H1 (cell line): ENCODE data around the gene PBX1. TPM values are rescaled to one million over a fixed set of nuclear protein-coding genes. Genes with fewer than 3 reads are reported as not detected.

Source experiments
- CTCF ChIA-PET: fragments of 300-600 bp; sonication (Branson Sonifier 250); formaldehyde crosslinking; loops from one replicate; lab custom pipeline; 2021; ENCODE audit not compliant: partially characterized antibody; lab: Charles Lee
- POLR2A ChIA-PET: fragments of 300-600 bp; sonication (Branson Sonifier 250); formaldehyde crosslinking; loops from one replicate; lab custom pipeline; 2021; ENCODE audit warnings: inconsistent platforms; ENCODE audit not compliant: partially characterized antibody; lab: Charles Lee
- DNase-seq, 2 experiments: peaks; one replicate each; pipeline versions ENCODE4 v3.0.0 to v3.0.0-alpha.2; 2010 to 2022; ENCODE audit warnings: low spot score in 2 of 2, low read depth in 1 of 2, mixed read lengths in 1 of 2
- FAIRE-seq: peaks from 2 replicates; lab custom pipeline; 2011; peaks lifted over from hg19 to GRCh38; lab: Jason Lieb, UNC
- H2AFZ ChIP-seq: 2 replicates; pipeline ENCODE4 v1.8.1; 2012; ENCODE audit warnings: low read length, inconsistent platforms
- H2AK5ac ChIP-seq: 2 replicates; pipeline ENCODE4 v1.6.1; 2013; ENCODE audit warnings: low read depth, low read length
- H2BK120ac ChIP-seq: replicated peaks from 2 replicates; pipeline ENCODE3; 2013; ENCODE audit warnings: low read depth, low read length, inconsistent platforms
- H2BK12ac ChIP-seq: 2 replicates; pipeline ENCODE4 v1.6.1; 2013; ENCODE audit warnings: low read depth, low read length
- H2BK15ac ChIP-seq: 2 replicates; pipeline ENCODE4 v1.6.1; 2013; ENCODE audit warnings: low read length
- H2BK20ac ChIP-seq: 2 replicates; pipeline ENCODE4 v1.6.1; 2013; ENCODE audit warnings: low read length
- H2BK5ac ChIP-seq: 2 replicates; pipeline ENCODE4 v1.6.1; 2013; ENCODE audit warnings: low read depth, low read length
- H3K14ac ChIP-seq: 2 replicates; pipeline ENCODE4 v1.6.1; 2013; ENCODE audit warnings: inconsistent platforms; ENCODE audit not compliant: insufficient read length
- H3K18ac ChIP-seq: 2 replicates; pipeline ENCODE4 v1.6.1; 2013; ENCODE audit warnings: low read length; ENCODE audit errors: extremely low read depth
- H3K23ac ChIP-seq: 2 replicates; pipeline ENCODE4 v1.6.1; 2013; ENCODE audit warnings: inconsistent platforms; ENCODE audit not compliant: insufficient read length
- H3K23me2 ChIP-seq: 2 replicates; pipeline ENCODE4 v1.6.1; 2013; ENCODE audit warnings: low read depth, low read length
- H3K27ac ChIP-seq: 2 replicates; pipeline ENCODE4 v1.6.1; 2011; ENCODE audit warnings: low read depth, low read length, inconsistent platforms
- H3K27me3 ChIP-seq, 4 experiments: replicated peaks in 1 of 4; 1 replicate in 1 of 4; 2 replicates in 3 of 4; pipeline versions ENCODE4 v1.6.1 to v1.8.1; 2011 to 2013; ENCODE audit warnings: low read length in 3 of 4, mild to moderate bottlenecking in 3 of 4, inconsistent platforms in 2 of 4, mixed read lengths in 2 of 4, moderate library complexity in 1 of 4; ENCODE audit not compliant: control insufficient read depth in 3 of 4, insufficient read depth in 3 of 4; ENCODE audit errors: extremely low read depth in 1 of 4
- H3K36me3 ChIP-seq, 4 experiments: 2 replicates each; pipeline versions ENCODE4 v1.6.1 to v1.8.1; 2011 to 2013; ENCODE audit warnings: mild to moderate bottlenecking in 4 of 4, low read length in 3 of 4, moderate library complexity in 2 of 4, control low read depth in 1 of 4, inconsistent platforms in 1 of 4; ENCODE audit not compliant: insufficient read depth in 4 of 4, control insufficient read depth in 2 of 4
- H3K4ac ChIP-seq: replicated peaks from 2 replicates; pipeline ENCODE3; 2013; ENCODE audit warnings: low read length, low read depth, mixed read lengths, inconsistent platforms; ENCODE audit not compliant: insufficient read length
- H3K4me1 ChIP-seq, 4 experiments: replicated peaks in 1 of 4; 1 replicate in 1 of 4; 2 replicates in 3 of 4; pipeline versions ENCODE4 v1.6.1 to v1.8.1; 2011 to 2013; ENCODE audit warnings: low read length in 3 of 4, inconsistent platforms in 2 of 4, mixed read lengths in 1 of 4; ENCODE audit not compliant: insufficient read depth in 4 of 4, control insufficient read depth in 3 of 4
- H3K4me2 ChIP-seq, 2 experiments: 2 replicates each; pipeline versions ENCODE4 v1.6.1 to v1.8.1; 2011 to 2013; ENCODE audit warnings: low read depth in 2 of 2, low read length in 2 of 2, control low read depth in 1 of 2, inconsistent platforms in 1 of 2, mild to moderate bottlenecking in 1 of 2; ENCODE audit not compliant: insufficient read depth in 1 of 2
- H3K4me3 ChIP-seq, 4 experiments: fragments of 200-600, 300-600 bp in 1 of 4; sonication (generic), shearing (Covaris generic), sonication (Bioruptor Twin) in 1 of 4; 2 replicates each; pipeline versions ENCODE4 v1.5.1 to v1.8.1; 2011 to 2016; ENCODE audit warnings: low read length in 4 of 4, low read depth in 3 of 4, control low read depth in 2 of 4, inconsistent platforms in 2 of 4, mild to moderate bottlenecking in 2 of 4, mixed read lengths in 1 of 4, moderate library complexity in 1 of 4; ENCODE audit not compliant: insufficient read depth in 2 of 4; ENCODE audit errors: extremely low read depth in 1 of 4
- H3K56ac ChIP-seq: replicated peaks from 2 replicates; pipeline ENCODE3; 2013; ENCODE audit warnings: low read depth, mild to moderate bottlenecking, mixed read lengths, low read length, inconsistent platforms; ENCODE audit not compliant: insufficient read length
- H3K79me1 ChIP-seq: 2 replicates; pipeline ENCODE4 v1.6.1; 2013; ENCODE audit warnings: low read depth, low read length, control low read depth
- H3K79me2 ChIP-seq, 2 experiments: 2 replicates each; pipeline versions ENCODE4 v1.6.1 to v1.8.1; 2012 to 2013; ENCODE audit warnings: low read length in 2 of 2, mild to moderate bottlenecking in 2 of 2, inconsistent platforms in 1 of 2; ENCODE audit not compliant: insufficient read depth in 2 of 2, control insufficient read depth in 1 of 2
- H3K9ac ChIP-seq, 4 experiments: replicated peaks in 1 of 4; 1 replicate in 1 of 4; 2 replicates in 3 of 4; pipeline versions ENCODE4 v1.6.1 to v1.8.1; 2011 to 2013; ENCODE audit warnings: low read depth in 3 of 4, low read length in 3 of 4, control low read depth in 2 of 4, mild to moderate bottlenecking in 2 of 4, moderate library complexity in 2 of 4, inconsistent platforms in 1 of 4; ENCODE audit errors: extremely low read depth in 1 of 4
- H3K9me3 ChIP-seq, 2 experiments: 2 replicates each; pipeline versions ENCODE4 v1.6.1 to v1.8.1; 2012 to 2013; ENCODE audit warnings: mild to moderate bottlenecking in 2 of 2, moderate library complexity in 2 of 2, control low read depth in 1 of 2, inconsistent platforms in 1 of 2, low read depth in 1 of 2, low read length in 1 of 2, mixed read lengths in 1 of 2; ENCODE audit not compliant: insufficient read depth in 2 of 2
- H4K20me1 ChIP-seq, 2 experiments: replicated peaks in 1 of 2; 2 replicates each; pipeline versions ENCODE3 to v1.8.1; 2011 to 2013; ENCODE audit warnings: inconsistent platforms in 2 of 2, low read length in 2 of 2, mild to moderate bottlenecking in 1 of 2; ENCODE audit not compliant: insufficient read depth in 2 of 2, control insufficient read depth in 1 of 2
- H4K5ac ChIP-seq: 2 replicates; pipeline ENCODE4 v1.6.1; 2013; ENCODE audit warnings: low read length, low read depth, mixed read lengths, inconsistent platforms; ENCODE audit not compliant: insufficient read length
- H4K8ac ChIP-seq: 2 replicates; pipeline ENCODE4 v1.8.0; 2013; ENCODE audit warnings: mild to moderate bottlenecking, moderate library complexity, low read length, inconsistent platforms; ENCODE audit not compliant: insufficient read depth; ENCODE audit errors: extremely low read depth
- H4K91ac ChIP-seq: replicated peaks from 2 replicates; pipeline ENCODE3; 2013; ENCODE audit warnings: low read length, mixed read lengths, inconsistent platforms; ENCODE audit not compliant: insufficient read length
- EP300 ChIP-seq, 2 experiments: IDR thresholded peaks; 1 replicate in 1 of 2; 2 replicates in 1 of 2; pipeline ENCODE4 v1.6.1; 2011 to 2012; ENCODE audit warnings: low read depth in 2 of 2, low read length in 2 of 2, mild to moderate bottlenecking in 2 of 2, borderline replicate concordance in 1 of 2, inconsistent platforms in 1 of 2, moderate library complexity in 1 of 2
- TBP ChIP-seq: IDR thresholded peaks from 2 replicates; pipeline ENCODE4 v1.6.1; 2011; ENCODE audit warnings: low read depth, low read length, improper control_type of control experiment
- WGBS, 2 experiments: shearing (Covaris generic) in 1 of 2; methylation state at CpG; one replicate each; pipeline versions ENCODE4 v1.1.6 to v1.1.7; 2013 to 2015; ENCODE audit warnings: low lambda C conversion rate in 2 of 2, mixed read lengths in 2 of 2, inconsistent platforms in 1 of 2, low coverage in 1 of 2, missing lambda C conversion rate in 1 of 2; ENCODE audit not compliant: insufficient replicate concordance in 2 of 2, insufficient coverage in 1 of 2, insufficient read length in 1 of 2; ENCODE audit errors: extremely low coverage in 1 of 2, missing lambda C conversion rate in 1 of 2; 5-methylcytosine and 5-hydroxymethylcytosine counted together
- polyA plus RNA-seq, 7 experiments: library from polyadenylated mRNA; depleted of rRNA in 3 of 7; stranded (reverse) in 5 of 7; unstranded in 2 of 7; fragments of >200 nt in 5 of 7; fragments of 200-250 nt in 2 of 7; gene quantifications; 1 replicate in 5 of 7; 2 replicates in 1 of 7; 4 replicates in 1 of 7; pipeline versions ENCODE4 v1.2.1 to v1.2.3, GENCODE V29; 2011 to 2013; ENCODE audit warnings: missing spikeins in 2 of 7, mixed read lengths in 2 of 7
- total RNA-seq: library from RNA; stranded (reverse); fragmentation: NEBNext Ultra II Directional; extraction: Animal tissue kit (Norgen Biotek cat#: 25700); gene quantifications from 2 replicates; pipeline ENCODE4 v1.2.1, GENCODE V29; 2021

The PBX1 gene
- total and polyA plus RNA-seq, 2 of the 8 experiments (the other 6 are each of a cell fraction or from before 2014, with no cell fraction given), result 87.4 to 124 TPM

DNA sequence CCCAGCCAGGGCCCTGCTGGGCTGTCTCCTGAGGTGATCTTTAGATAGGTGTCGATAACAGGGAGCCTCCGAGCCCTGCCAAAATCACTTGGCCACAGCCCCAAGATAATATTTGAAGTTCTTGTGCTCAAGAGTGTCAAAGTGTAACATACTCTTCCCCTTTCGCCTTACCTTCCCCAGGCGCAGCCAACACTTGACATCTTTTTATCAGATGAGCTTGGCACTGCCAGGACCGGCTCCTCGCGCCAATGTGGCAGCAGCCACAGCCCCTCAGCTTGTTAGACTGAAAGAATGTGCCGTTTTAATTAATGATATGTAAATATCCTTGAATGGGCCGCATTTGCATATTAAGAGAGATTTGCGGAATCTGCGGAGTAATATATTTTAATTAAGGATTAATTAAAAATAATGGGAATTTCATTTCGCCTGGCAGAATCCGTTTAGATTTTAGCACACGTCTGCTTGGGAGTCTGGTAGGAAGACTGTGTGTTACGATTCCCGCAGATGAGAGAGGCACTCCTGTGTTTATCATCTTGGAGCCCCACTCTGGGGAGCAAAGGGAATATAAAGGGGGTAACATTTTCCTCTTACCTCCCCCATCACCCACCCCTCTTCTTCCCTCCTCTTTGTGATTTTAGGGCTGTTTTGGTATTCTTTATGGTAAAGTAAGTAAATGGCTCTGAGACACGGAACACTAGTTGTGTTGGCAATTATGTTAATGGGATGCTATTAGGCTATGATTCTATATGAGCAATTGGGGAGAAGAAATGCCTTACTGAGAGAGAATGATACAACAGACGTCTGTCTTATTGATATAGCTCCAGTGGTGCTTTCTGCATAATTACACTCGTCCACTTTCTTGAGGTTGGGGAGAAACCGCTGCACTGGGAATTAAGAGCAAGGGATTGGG lies 109.8 kb downstream of the PBX1 start:
- Histone ChIP-seq H2BK20ac (no peak overlapping the region), H4K5ac (no peak overlapping the region), H2BK15ac (no peak overlapping the region), H3K79me2 (peaks cover 14 to 96% of the 10 kb centered on the region in 2 experiments), H3K18ac (no peak overlapping the region), H3K4me2 (no peak overlapping the region), H3K23me2 (no peaks in the 10 kb centered on the region), H3K23ac (no peak overlapping the region), H3K4me3 (no peak overlapping the region), H3K79me1 (peaks cover 15% of the 10 kb centered on the region), H2BK5ac (no peak overlapping the region), H3K36me3 (no peaks in the 10 kb centered on the region), H2AFZ (no peak overlapping the region), H3K27ac (no peak overlapping the region), H4K20me1 (peaks cover 10 to 18% of the 10 kb centered on the region in 2 experiments), H3K56ac (no peak overlapping the region), H3K4me1 (peaks cover 5 to 24% (median 15%) of the 10 kb centered on the region in 4 experiments; a peak in 5 of 7 replicates), H3K27me3 (no peaks in the 10 kb centered on the region), H2BK12ac (no peak overlapping the region), H3K4ac (no peak overlapping the region), H3K14ac (no peak overlapping the region), H2BK120ac (no peak overlapping the region), H2AK5ac (no peak overlapping the region), H3K9me3 (no peaks in the 10 kb centered on the region), H4K91ac (no peak overlapping the region), H4K8ac (no peak overlapping the region; the same call in 1 of the 2 replicates), H3K9ac (no peak overlapping the region)
- POLR2A ChIA-PET, result interaction anchor here (1.1 kb wide), 1 partner anchor 11 kb away, joined by 3 read pairs; no protein-coding TSS in a partner anchor
- WGBS, 2 experiments, result 92 to 100% methylated on average over 2 to 20 of the region's 20 CpGs
- FAIRE-seq (no peak), DNase-seq (no peak)
- CTCF ChIA-PET, result interaction anchor here (0.8 to 2.1 kb wide), 7 partner anchors 10 to 233 kb away, joined by 3 to 8 read pairs (median 3); no protein-coding TSS in a partner anchor
- TF ChIP-seq TBP (no peak), EP300 (IDR thresholded peaks at IDR 0.05; ENCODE audit: borderline replicate concordance in 1 of 2, low read depth in 2 of 2, low read length in 2 of 2) (no peak)
